ENCODE data around the gene MDFI.

MDFI gene

GRCh38 chr6:41604006-41604405 lies 34.3 kb upstream of the MDFI start:
- TF ChIP-seq TAF1 (IDR thresholded peaks at IDR 0.05; ENCODE audit: borderline replicate concordance, insufficient read depth, low read length) (no peak), REST (IDR thresholded peaks at IDR 0.05; ENCODE audit: insufficient read depth in 1 of 2, low read depth in 2 of 2, low read length in 2 of 2) (no peak), POLR2AphosphoS5 (IDR thresholded peaks at IDR 0.05; ENCODE audit: low read depth, low read length) (no peak), SIN3A (IDR thresholded peaks at IDR 0.05; ENCODE audit: borderline replicate concordance, insufficient read depth, low read length) (no peak), FOXP2 (optimal IDR thresholded peaks at IDR 0.05; ENCODE audit: borderline replicate concordance, extremely low read depth, extremely low read length, insufficient read depth) (no peak)

DNA sequence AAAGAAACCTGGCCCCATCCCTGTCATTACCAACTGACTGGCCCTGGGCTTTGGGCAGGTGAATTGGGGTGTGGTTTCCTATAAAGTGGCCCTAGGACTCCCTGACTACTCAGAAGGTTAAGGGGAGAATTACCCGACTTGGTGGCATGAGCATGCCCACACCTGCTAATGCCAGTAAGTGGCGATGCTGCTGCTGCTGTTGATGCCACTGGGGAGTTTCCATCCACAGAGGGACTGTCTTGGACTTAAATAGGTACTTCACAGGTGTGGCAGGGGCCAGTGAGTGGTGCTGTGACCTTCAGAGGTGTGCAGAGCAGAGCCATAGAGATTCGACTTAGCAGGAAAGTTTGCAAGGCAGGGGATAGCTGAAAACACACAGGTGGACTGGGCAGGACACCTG lies 32.6 kb upstream of the MDFI start:
- TF ChIP-seq REST (IDR thresholded peaks at IDR 0.05; ENCODE audit: insufficient read depth in 1 of 2, low read depth in 2 of 2, low read length in 2 of 2) (no peak), FOXP2 (optimal IDR thresholded peaks at IDR 0.05; ENCODE audit: borderline replicate concordance, extremely low read depth, extremely low read length, insufficient read depth) (no peak), SIN3A (IDR thresholded peaks at IDR 0.05; ENCODE audit: borderline replicate concordance, insufficient read depth, low read length) (no peak), TAF1 (IDR thresholded peaks at IDR 0.05; ENCODE audit: borderline replicate concordance, insufficient read depth, low read length) (no peak), POLR2AphosphoS5 (IDR thresholded peaks at IDR 0.05; ENCODE audit: low read depth, low read length) (no peak)

GRCh38 chr6:41607036-41607435 lies 31.2 kb upstream of the MDFI start:
- TF ChIP-seq REST (IDR thresholded peaks at IDR 0.05; ENCODE audit: insufficient read depth in 1 of 2, low read depth in 2 of 2, low read length in 2 of 2) (no peak), FOXP2 (optimal IDR thresholded peaks at IDR 0.05; ENCODE audit: borderline replicate concordance, extremely low read depth, extremely low read length, insufficient read depth) (no peak), SIN3A (IDR thresholded peaks at IDR 0.05; ENCODE audit: borderline replicate concordance, insufficient read depth, low read length) (no peak), POLR2AphosphoS5 (IDR thresholded peaks at IDR 0.05; ENCODE audit: low read depth, low read length) (no peak), TAF1 (IDR thresholded peaks at IDR 0.05; ENCODE audit: borderline replicate concordance, insufficient read depth, low read length) (no peak)

- no peak for TF ChIP-seq REST (IDR thresholded peaks at IDR 0.05; ENCODE audit: insufficient read depth in 1 of 2, low read depth in 2 of 2, low read length in 2 of 2)
Observed at GRCh38 chr6:41607736-41608135, 30.5 kb upstream of the MDFI start.

- TF ChIP-seq REST (IDR thresholded peaks at IDR 0.05; ENCODE audit: insufficient read depth in 1 of 2, low read depth in 2 of 2, low read length in 2 of 2) (no peak), POLR2AphosphoS5 (IDR thresholded peaks at IDR 0.05; ENCODE audit: low read depth, low read length) (no peak), SIN3A (IDR thresholded peaks at IDR 0.05; ENCODE audit: borderline replicate concordance, insufficient read depth, low read length) (no peak), TAF1 (IDR thresholded peaks at IDR 0.05; ENCODE audit: borderline replicate concordance, insufficient read depth, low read length) (no peak), FOXP2 (optimal IDR thresholded peaks at IDR 0.05; ENCODE audit: borderline replicate concordance, extremely low read depth, extremely low read length, insufficient read depth) (no peak)
Observed at GRCh38 chr6:41608443-41609151, 29.7 kb upstream of the MDFI start.
